SK-N-SH (cell line): Measurements from ENCODE around the gene MEA1. TPM values are rescaled to one million over a fixed set of nuclear protein-coding genes. Genes with fewer than 3 reads are reported as not detected.

ENCODE experiments used
- CTCF ChIA-PET: fragments of 300-600, 350-600 bp; formaldehyde crosslinking; extraction: SDS; loops from one replicate; lab custom pipeline; 2021; lab: Yijun Ruan, JAX
- POLR2A ChIA-PET: fragments of 350-600 bp; sonication (Branson Sonifier 250); formaldehyde crosslinking; extraction: SDS; loops from one replicate; lab custom pipeline; 2020; ENCODE audit warnings: antibody characterized with exemption, inconsistent platforms; lab: Yijun Ruan, JAX
- DNase-seq: peaks from one replicate; pipeline ENCODE4 v3.0.0; 2012
- H2AFZ ChIP-seq: fragments of 200-600 bp; sonication (generic); 2 replicates; pipeline ENCODE4 v1.8.1; 2016; ENCODE audit warnings: antibody characterized with exemption, mild to moderate bottlenecking, low read depth
- H3F3A ChIP-seq: fragments of 200-600 bp; sonication (generic); replicated peaks from 2 replicates; pipeline ENCODE3; 2016; ENCODE audit warnings: antibody characterized with exemption, mild to moderate bottlenecking; ENCODE audit not compliant: insufficient read depth
- H3K27ac ChIP-seq, 2 experiments: fragments of 200-500 bp in 1 of 2; fragments of 200-600 bp in 1 of 2; sonication (Bioruptor generic) in 1 of 2; sonication (generic), shearing (Covaris generic) in 1 of 2; 2 replicates each; pipeline versions ENCODE4 v1.5.1 to v1.6.1; 2014 to 2016; ENCODE audit warnings: low read depth in 2 of 2, inconsistent platforms in 1 of 2, low read length in 1 of 2, mild to moderate bottlenecking in 1 of 2, mixed read lengths in 1 of 2
- H3K27me3 ChIP-seq: fragments of 200-600 bp; sonication (generic), shearing (Covaris generic); 2 replicates; pipeline ENCODE4 v1.6.1; 2016; ENCODE audit warnings: mixed run types; ENCODE audit not compliant: insufficient read depth
- H3K36me3 ChIP-seq, 2 experiments: fragments of 200-500 bp in 1 of 2; fragments of 200-600 bp in 1 of 2; sonication (Bioruptor generic) in 1 of 2; sonication (generic) in 1 of 2; replicated peaks in 1 of 2; 2 replicates each; pipeline versions ENCODE3 to v1.5.1; 2014 to 2016; ENCODE audit warnings: low read length in 1 of 2, mild to moderate bottlenecking in 1 of 2; ENCODE audit not compliant: insufficient read depth in 2 of 2, control insufficient read depth in 1 of 2
- H3K4me1 ChIP-seq, 2 experiments: fragments of 200-500 bp in 1 of 2; fragments of 200-600 bp in 1 of 2; sonication (Bioruptor generic) in 1 of 2; sonication (generic), shearing (Covaris generic) in 1 of 2; 2 replicates each; pipeline versions ENCODE4 v1.5.1 to v1.6.1; 2014 to 2016; ENCODE audit warnings: low read depth in 1 of 2, low read length in 1 of 2, mixed run types in 1 of 2; ENCODE audit not compliant: insufficient read depth in 2 of 2, control insufficient read depth in 1 of 2
- H3K4me2 ChIP-seq: fragments of 200-600 bp; sonication (generic), shearing (Covaris generic); 2 replicates; pipeline ENCODE4 v1.6.1; 2017; ENCODE audit warnings: mixed run types
- H3K4me3 ChIP-seq, 2 experiments: fragments of 200-500 bp in 1 of 2; fragments of 200-600 bp in 1 of 2; sonication (Bioruptor generic) in 1 of 2; sonication (generic), shearing (Covaris generic) in 1 of 2; 2 replicates each; pipeline versions ENCODE4 v1.5.1 to v1.8.1; 2014 to 2016; ENCODE audit warnings: low read depth in 2 of 2, inconsistent platforms in 1 of 2, low read length in 1 of 2, mild to moderate bottlenecking in 1 of 2, mixed read lengths in 1 of 2, moderate library complexity in 1 of 2
- H3K79me2 ChIP-seq: fragments of 200-600 bp; sonication (generic); 2 replicates; pipeline ENCODE4 v1.8.1; 2017; ENCODE audit warnings: mild to moderate bottlenecking; ENCODE audit not compliant: insufficient read depth
- H3K9ac ChIP-seq: fragments of 200-600 bp; sonication (generic); 2 replicates; pipeline ENCODE4 v1.6.1; 2017; ENCODE audit warnings: mixed run types
- H3K9me2 ChIP-seq: fragments of 200-600 bp; sonication (generic); 2 replicates; pipeline ENCODE4 v1.6.1; 2017; ENCODE audit warnings: mixed run types
- H3K9me3 ChIP-seq: fragments of 200-600 bp; sonication (generic); 2 replicates; pipeline ENCODE4 v1.6.1; 2017; ENCODE audit warnings: mixed run types, mild to moderate bottlenecking, moderate library complexity
- H4K20me1 ChIP-seq: fragments of 200-600 bp; sonication (generic); 2 replicates; pipeline ENCODE4 v1.6.1; 2017; ENCODE audit warnings: mild to moderate bottlenecking, mixed run types; ENCODE audit not compliant: insufficient read depth
- EZH2phosphoT487 ChIP-seq: fragments of 200-600 bp; sonication (generic); IDR thresholded peaks from 2 replicates; pipeline ENCODE4 v1.6.1; 2017; ENCODE audit warnings: low read depth, mixed run types, mild to moderate bottlenecking, antibody characterized with exemption, moderate library complexity, borderline replicate concordance
- MEF2A ChIP-seq: IDR thresholded peaks from 2 replicates; pipeline ENCODE4 v1.4.0; 2012; ENCODE audit warnings: low read depth, borderline replicate concordance
- NRF1 ChIP-seq: IDR thresholded peaks from 2 replicates; pipeline ENCODE4 v1.6.1; 2012; ENCODE audit warnings: low read depth, mild to moderate bottlenecking, low read length
- RAD21 ChIP-seq: IDR thresholded peaks from 2 replicates; pipeline ENCODE4 v1.6.1; 2012; ENCODE audit warnings: mild to moderate bottlenecking, low read length
- RXRA ChIP-seq: IDR thresholded peaks from 2 replicates; pipeline ENCODE4 v1.4.0; 2012; ENCODE audit warnings: low read depth, mild to moderate bottlenecking, borderline replicate concordance
- WGBS: methylation state at CpG from one replicate; pipeline ENCODE4 v1.1.6; 2017; ENCODE audit warnings: low lambda C conversion rate; 5-methylcytosine and 5-hydroxymethylcytosine counted together
- polyA plus RNA-seq, 3 experiments: library from polyadenylated mRNA; depleted of rRNA; stranded (reverse); fragments of >200 nt; gene quantifications; 2 replicates each; pipeline ENCODE4 v1.2.3, GENCODE V29; 2012
- TF ChIP-seq, protein P1 (sequence below): fragments of 150-350 bp; IDR thresholded peaks from 2 replicates; pipeline ENCODE4 v1.6.1; 2016; ENCODE audit warnings: mild to moderate bottlenecking, low read depth, low read length
- TF ChIP-seq, protein P2 (sequence below): fragments of 200-600 bp; sonication (generic); IDR thresholded peaks from 2 replicates; pipeline ENCODE4 v1.6.1; 2017; ENCODE audit warnings: antibody characterized with exemption, mild to moderate bottlenecking, moderate library complexity

Gene MEA1
- polyA plus RNA-seq, 1 of the 3 experiments (the other 2 are of a cell fraction), result 171 TPM

DNA sequence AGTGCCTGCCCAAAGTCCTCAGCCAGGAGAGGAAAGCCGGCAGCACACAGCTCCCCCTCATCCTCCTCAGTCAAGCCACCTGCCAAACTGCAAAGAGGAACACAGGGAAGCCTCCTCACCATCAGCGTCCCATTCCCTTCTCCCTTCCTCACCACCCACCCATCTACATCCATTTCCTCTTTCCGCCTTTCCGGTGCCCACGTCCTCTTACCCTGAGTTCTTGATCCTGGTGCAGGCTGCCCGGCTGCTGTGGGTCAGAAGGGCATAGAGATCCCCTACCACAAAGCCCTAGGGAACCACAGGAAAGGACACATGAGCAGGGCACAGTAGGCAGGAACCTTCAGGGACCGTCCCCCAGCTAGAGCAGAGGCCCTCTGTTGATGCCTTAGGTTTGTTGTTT lies 47.2 kb downstream of the MEA1 start:
- no peak for DNase-seq
- WGBS, result 93% methylated on average over 7 of the region's 7 CpGs
- Histone ChIP-seq H3K9me2 (no peaks in the 10 kb centered on the region), H3K4me2 (no peak overlapping the region), H3K4me3 (no peak overlapping the region), H3K4me1 (peaks cover 0 to 9% of the 10 kb centered on the region in 2 experiments; a peak in 3 of 4 replicates), H2AFZ (no peak overlapping the region), H3K9ac (no peak overlapping the region), H3K27ac (no peak overlapping the region), H3K27me3 (no peaks in the 10 kb centered on the region), H4K20me1 (no peaks in the 10 kb centered on the region), H3F3A (peaks cover 3% of the 10 kb centered on the region), H3K79me2 (no peaks in the 10 kb centered on the region), H3K9me3 (no peaks in the 10 kb centered on the region), H3K36me3 (peaks cover 0 to 41% of the 10 kb centered on the region in 2 experiments)
- CTCF ChIA-PET, result interaction anchor here (0.9 kb wide), 1 partner anchor 12 kb away, joined by 3 read pairs; the partner anchor contains the start of gene PEX6
- TF ChIP-seq RXRA (no peak), NRF1 (no peak), EZH2phosphoT487 (no peak)
- POLR2A ChIA-PET, result interaction anchor here (0.6 kb wide), 1 partner anchor 64 kb away, joined by 3 read pairs; no protein-coding TSS in a partner anchor

DNA sequence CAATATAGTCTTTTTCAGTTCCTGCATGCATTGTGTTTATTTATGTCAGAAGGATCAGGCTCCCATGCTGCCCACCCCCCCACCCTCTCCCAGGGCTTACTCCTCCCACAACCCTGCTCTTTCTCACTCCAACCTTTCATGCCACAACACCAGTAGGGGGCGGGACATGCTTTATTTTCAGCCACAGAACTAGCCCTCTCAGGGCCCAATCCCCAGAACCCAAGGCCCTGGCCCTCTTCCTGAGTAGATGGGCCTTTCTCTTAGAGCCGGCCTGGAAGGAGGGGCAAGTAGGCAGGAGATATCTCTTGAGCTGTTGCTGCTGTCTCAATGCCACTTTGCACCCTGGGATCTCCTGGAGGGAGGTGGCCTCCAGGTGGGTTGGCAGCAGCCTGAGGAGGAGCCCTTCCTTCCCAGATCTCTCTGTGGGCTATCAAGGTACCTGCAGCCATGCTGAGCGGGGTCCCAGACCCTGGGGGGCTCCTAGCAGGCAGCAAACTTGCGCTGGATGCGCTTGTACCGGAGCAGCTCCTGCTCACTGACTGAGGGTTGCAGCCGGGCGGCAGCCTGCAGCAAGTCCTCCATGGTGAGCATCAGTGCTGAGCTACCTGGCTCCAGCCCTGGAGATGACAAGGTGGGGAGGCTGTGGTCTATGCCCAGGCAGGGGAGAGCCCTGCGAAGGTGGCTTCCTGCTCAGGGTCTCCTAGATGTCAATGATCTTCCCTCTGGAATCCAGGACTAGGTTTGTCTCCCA lies 49.7 kb downstream of the MEA1 start:
- Histone ChIP-seq H3K79me2 (no peaks in the 10 kb centered on the region), H3F3A (no peaks in the 10 kb centered on the region), H3K9me2 (no peaks in the 10 kb centered on the region), H2AFZ (no peak overlapping the region), H3K9me3 (no peaks in the 10 kb centered on the region), H4K20me1 (no peaks in the 10 kb centered on the region), H3K4me1 (peaks cover 0 to 7% of the 10 kb centered on the region in 2 experiments; a peak in 1 of 4 replicates), H3K36me3 (peaks cover 0 to 34% of the 10 kb centered on the region in 2 experiments), H3K4me3 (no peak overlapping the region), H3K9ac (no peak overlapping the region)
- POLR2A ChIA-PET, result interaction anchor here (1.8 to 2.1 kb wide), 2 partner anchors 15 kb away, joined by 4 to 8 read pairs; partner anchors contain the start of gene PEX6
- peak; percentile 75 for DNase-seq
- CTCF ChIA-PET, result interaction anchor here (0.6 to 2.0 kb wide), 9 partner anchors 8 to 179 kb away, joined by 3 to 9 read pairs (median 4); partner anchors contain the start of genes PEX6 and PPP2R5D
- 87% methylated on average over 3 of the region's 9 CpGs for WGBS
- TF ChIP-seq, protein P1, sequence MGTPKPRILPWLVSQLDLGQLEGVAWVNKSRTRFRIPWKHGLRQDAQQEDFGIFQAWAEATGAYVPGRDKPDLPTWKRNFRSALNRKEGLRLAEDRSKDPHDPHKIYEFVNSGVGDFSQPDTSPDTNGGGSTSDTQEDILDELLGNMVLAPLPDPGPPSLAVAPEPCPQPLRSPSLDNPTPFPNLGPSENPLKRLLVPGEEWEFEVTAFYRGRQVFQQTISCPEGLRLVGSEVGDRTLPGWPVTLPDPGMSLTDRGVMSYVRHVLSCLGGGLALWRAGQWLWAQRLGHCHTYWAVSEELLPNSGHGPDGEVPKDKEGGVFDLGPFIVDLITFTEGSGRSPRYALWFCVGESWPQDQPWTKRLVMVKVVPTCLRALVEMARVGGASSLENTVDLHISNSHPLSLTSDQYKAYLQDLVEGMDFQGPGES, result no peak
- TF ChIP-seq MEF2A (no peak), RXRA (no peak), RAD21 (peak; percentile 48)
- TF ChIP-seq, protein P2, sequence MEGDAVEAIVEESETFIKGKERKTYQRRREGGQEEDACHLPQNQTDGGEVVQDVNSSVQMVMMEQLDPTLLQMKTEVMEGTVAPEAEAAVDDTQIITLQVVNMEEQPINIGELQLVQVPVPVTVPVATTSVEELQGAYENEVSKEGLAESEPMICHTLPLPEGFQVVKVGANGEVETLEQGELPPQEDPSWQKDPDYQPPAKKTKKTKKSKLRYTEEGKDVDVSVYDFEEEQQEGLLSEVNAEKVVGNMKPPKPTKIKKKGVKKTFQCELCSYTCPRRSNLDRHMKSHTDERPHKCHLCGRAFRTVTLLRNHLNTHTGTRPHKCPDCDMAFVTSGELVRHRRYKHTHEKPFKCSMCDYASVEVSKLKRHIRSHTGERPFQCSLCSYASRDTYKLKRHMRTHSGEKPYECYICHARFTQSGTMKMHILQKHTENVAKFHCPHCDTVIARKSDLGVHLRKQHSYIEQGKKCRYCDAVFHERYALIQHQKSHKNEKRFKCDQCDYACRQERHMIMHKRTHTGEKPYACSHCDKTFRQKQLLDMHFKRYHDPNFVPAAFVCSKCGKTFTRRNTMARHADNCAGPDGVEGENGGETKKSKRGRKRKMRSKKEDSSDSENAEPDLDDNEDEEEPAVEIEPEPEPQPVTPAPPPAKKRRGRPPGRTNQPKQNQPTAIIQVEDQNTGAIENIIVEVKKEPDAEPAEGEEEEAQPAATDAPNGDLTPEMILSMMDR, result peak; percentile 42
- TF ChIP-seq, all 33 proteins: peak for 2
- H3K4me2 ChIP-seq, result no peak overlapping the region
- H3K27me3 ChIP-seq, result no peaks in the 10 kb centered on the region
- no peak overlapping the region for H3K27ac ChIP-seq
